Ascending aorta (tissue), 2 donors: ENCODE data around the gene CNNM2. TPM values are rescaled to one million over a fixed set of nuclear protein-coding genes. Genes with fewer than 3 reads are reported as not detected.

Source experiments
- DNase-seq, 2 donors: peaks; one replicate each; pipeline ENCODE4 v3.0.0-alpha.2; 2019; ENCODE audit warnings: low spot score in 2 of 2
- H3K27ac ChIP-seq, 2 donors: fragments of 200-600 bp; sonication (generic); one replicate each; pipeline ENCODE4 v1.5.1; 2016 to 2017; ENCODE audit warnings: mild to moderate bottlenecking in 1 of 2
- H3K27me3 ChIP-seq: fragments of 200-600 bp; sonication (generic); one replicate; pipeline ENCODE4 v1.5.1; 2017
- H3K36me3 ChIP-seq, 2 donors: fragments of 200-600 bp; sonication (generic); one replicate each; pipeline ENCODE4 v1.5.1; 2016
- H3K4me1 ChIP-seq, 2 donors: fragments of 200-600 bp; sonication (generic); one replicate each; pipeline ENCODE4 v1.5.1; 2016 to 2017; ENCODE audit warnings: mild to moderate bottlenecking in 1 of 2
- H3K4me3 ChIP-seq, 2 donors: fragments of 200-600 bp; sonication (generic); one replicate each; pipeline ENCODE4 v1.5.1; 2016 to 2017; ENCODE audit warnings: mild to moderate bottlenecking in 1 of 2
- H3K9me3 ChIP-seq, 2 donors: fragments of 200-600 bp; sonication (generic); one replicate each; pipeline ENCODE4 v1.5.1; 2016
- CTCF ChIP-seq, 3 experiments: fragments of 200-600 bp in 2 of 3; fragments of 450-650 bp in 1 of 3; sonication (generic) in 2 of 3; IDR thresholded peaks; one replicate each; pipeline ENCODE4 v1.5.1; 2016 to 2019; ENCODE audit warnings: antibody characterized with exemption in 3 of 3, mild to moderate bottlenecking in 1 of 3, moderate library complexity in 1 of 3
- intact Hi-C: fragments of 100-400 bp; cut with DNase I; formaldehyde crosslinking; loops from one replicate; pipeline ENCODE4 v1.15.1; 2023
- total RNA-seq: library from RNA; depleted of rRNA; stranded (reverse); fragments of >200 nt; gene quantifications from one replicate; pipeline ENCODE4 v1.1.0, GENCODE V29; 2016

Gene CNNM2
- total RNA-seq, 1 donor from 2014 or later: 18.7 TPM

GRCh38 chr10:103054621-103055020, 136.5 kb downstream of the CNNM2 start:
- peak overlapping the region; percentile 44 to 46 for H3K4me3 ChIP-seq
- H3K4me1 ChIP-seq: peaks cover 0 to 22% of the 10 kb centered on the region in 2 donors
- peak overlapping the region; percentile 28 to 70 for H3K27ac ChIP-seq
- no peak for TF ChIP-seq CTCF (IDR thresholded peaks at IDR 0.05)
- intact Hi-C loops: no loop called here
- DNase-seq: peak in 1 of 2 donors; percentile 45
- no peaks in the 10 kb centered on the region for H3K27me3 ChIP-seq
- no peaks in the 10 kb centered on the region for H3K36me3 ChIP-seq
- no peaks in the 10 kb centered on the region for H3K9me3 ChIP-seq

GRCh38 chr10:103055105-103055504, 137.0 kb downstream of the CNNM2 start:
- Histone ChIP-seq H3K27ac (peak overlapping the region; percentile 28 to 70), H3K4me3 (no peak overlapping the region)

GRCh38 chr10:103058034-103058433, 139.9 kb downstream of the CNNM2 start:
- intact Hi-C loops: no loop called here
- no peaks in the 10 kb centered on the region for H3K36me3 ChIP-seq
- H3K4me1 ChIP-seq: peaks cover 0 to 25% of the 10 kb centered on the region in 2 donors
- no peaks in the 10 kb centered on the region for H3K27me3 ChIP-seq
- peak overlapping the region; percentile 59 to 80 for H3K27ac ChIP-seq
- H3K9me3 ChIP-seq: no peaks in the 10 kb centered on the region
- no peak overlapping the region for H3K4me3 ChIP-seq
- no peak for TF ChIP-seq CTCF (IDR thresholded peaks at IDR 0.05)
- no peak for DNase-seq

More at GRCh38 chr10:103055105-103055504, 137.0 kb downstream of the CNNM2 start:
- peaks cover 0 to 22% of the 10 kb centered on the region in 2 donors for H3K4me1 ChIP-seq
- no peaks in the 10 kb centered on the region for H3K9me3 ChIP-seq
- no peaks in the 10 kb centered on the region for H3K27me3 ChIP-seq
- no peak for TF ChIP-seq CTCF (IDR thresholded peaks at IDR 0.05)
- DNase-seq: peak in 1 of 2 donors; percentile 38
- H3K36me3 ChIP-seq: no peaks in the 10 kb centered on the region
- intact Hi-C loops: no loop called here

- Histone ChIP-seq H3K36me3 (no peaks in the 10 kb centered on the region), H3K4me3 (no peak overlapping the region), H3K27ac (no peak overlapping the region), H3K4me1 (peaks cover 0 to 8% of the 10 kb centered on the region in 2 donors), H3K27me3 (no peaks in the 10 kb centered on the region), H3K9me3 (no peaks in the 10 kb centered on the region)
- intact Hi-C loops: no loop called here
- no peak for DNase-seq
- no peak for TF ChIP-seq CTCF (IDR thresholded peaks at IDR 0.05)
Observed at GRCh38 chr10:103060575-103060974, 142.5 kb downstream of the CNNM2 start.

GRCh38 chr10:103062854-103063590, 144.9 kb downstream of the CNNM2 start:
- peak in 1 of 2 donors; percentile 30 for DNase-seq
- H3K4me3 ChIP-seq: no peak overlapping the region
- H3K9me3 ChIP-seq: no peaks in the 10 kb centered on the region
- H3K36me3 ChIP-seq: no peaks in the 10 kb centered on the region
- H3K27me3 ChIP-seq: no peaks in the 10 kb centered on the region
- peak in 2 of 3 experiments; percentile 6 to 25 for TF ChIP-seq CTCF (IDR thresholded peaks at IDR 0.05)
- H3K27ac ChIP-seq: no peak overlapping the region
- intact Hi-C loops: no loop called here
- H3K4me1 ChIP-seq: peaks cover 0 to 3% of the 10 kb centered on the region in 2 donors
